HG03342 (cell line): ENCODE measurements around the gene NPEPL1.
"Not testable (repeated sequence)": the region's sequence is repeated elsewhere in the genome, so short reads cannot be mapped to it uniquely, and the experiment has no call there.

Experiments
- ATAC-seq: cut with Tn5 transposase; IDR thresholded peaks from one replicate; pipeline ENCODE4 v1.9.1; 2021; ENCODE audit warnings: mild to moderate bottlenecking, moderate library complexity; ENCODE audit not compliant: unreplicated experiment

The NPEPL1 gene, protein sequence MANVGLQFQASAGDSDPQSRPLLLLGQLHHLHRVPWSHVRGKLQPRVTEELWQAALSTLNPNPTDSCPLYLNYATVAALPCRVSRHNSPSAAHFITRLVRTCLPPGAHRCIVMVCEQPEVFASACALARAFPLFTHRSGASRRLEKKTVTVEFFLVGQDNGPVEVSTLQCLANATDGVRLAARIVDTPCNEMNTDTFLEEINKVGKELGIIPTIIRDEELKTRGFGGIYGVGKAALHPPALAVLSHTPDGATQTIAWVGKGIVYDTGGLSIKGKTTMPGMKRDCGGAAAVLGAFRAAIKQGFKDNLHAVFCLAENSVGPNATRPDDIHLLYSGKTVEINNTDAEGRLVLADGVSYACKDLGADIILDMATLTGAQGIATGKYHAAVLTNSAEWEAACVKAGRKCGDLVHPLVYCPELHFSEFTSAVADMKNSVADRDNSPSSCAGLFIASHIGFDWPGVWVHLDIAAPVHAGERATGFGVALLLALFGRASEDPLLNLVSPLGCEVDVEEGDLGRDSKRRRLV

DNA sequence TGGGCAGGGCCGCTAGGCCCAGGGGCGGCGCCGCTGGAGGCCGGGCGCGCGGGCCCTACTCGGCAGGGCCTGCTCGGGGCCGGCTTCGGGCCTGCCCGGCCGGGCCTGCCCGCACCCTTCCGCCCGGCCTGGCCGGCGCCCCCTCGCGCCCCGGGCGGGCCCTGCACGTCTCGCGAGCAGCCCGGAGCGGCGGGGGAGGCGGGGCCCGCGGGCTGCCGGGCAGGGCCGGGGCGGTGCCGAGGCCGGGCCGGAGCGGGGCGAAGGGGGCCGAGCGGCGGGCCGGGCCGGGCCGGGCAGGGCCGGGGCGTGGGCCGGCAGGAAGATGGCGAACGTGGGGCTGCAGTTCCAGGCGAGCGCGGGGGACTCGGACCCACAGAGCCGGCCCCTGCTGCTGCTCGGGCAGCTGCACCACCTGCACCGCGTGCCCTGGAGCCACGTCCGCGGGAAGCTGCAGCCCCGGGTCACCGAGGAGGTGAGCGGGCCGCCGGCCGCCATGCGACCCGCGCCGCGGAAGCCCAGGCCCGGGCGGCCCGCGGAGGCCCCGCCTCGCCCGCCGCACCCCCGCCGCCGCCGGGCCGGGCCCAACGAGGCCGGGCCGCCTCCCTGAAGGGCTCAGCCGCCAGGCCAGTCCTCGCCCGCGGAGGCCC is at the start of gene NPEPL1:
Gene NPEPL1, plus strand, starts transcription at position 222 of the 647 bp plus-strand sequence. Its CDS starts 101 bp downstream, at position 323.
- ATAC-seq, result peak; percentile 89

DNA sequence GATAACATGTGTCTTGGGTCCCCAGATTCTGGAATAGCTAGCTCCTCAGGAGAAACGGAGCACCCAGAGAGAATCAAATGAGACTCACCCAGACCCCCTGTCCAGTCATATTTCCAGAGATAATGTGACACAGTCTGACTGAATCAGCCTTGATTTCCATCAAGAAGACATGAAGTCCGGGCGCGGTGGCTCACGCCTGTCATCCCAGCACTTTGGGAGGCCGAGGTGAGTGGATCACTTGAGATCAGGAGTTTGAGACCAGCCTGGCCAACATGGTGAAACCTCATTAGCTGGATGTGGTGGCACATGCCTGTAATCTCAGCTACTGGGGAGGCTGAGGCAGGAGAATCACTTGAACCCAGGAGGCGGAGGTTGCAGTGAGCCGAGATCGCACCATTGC is 49.7 kb upstream of the NPEPL1 start:
- not testable (repeated sequence) for ATAC-seq

DNA sequence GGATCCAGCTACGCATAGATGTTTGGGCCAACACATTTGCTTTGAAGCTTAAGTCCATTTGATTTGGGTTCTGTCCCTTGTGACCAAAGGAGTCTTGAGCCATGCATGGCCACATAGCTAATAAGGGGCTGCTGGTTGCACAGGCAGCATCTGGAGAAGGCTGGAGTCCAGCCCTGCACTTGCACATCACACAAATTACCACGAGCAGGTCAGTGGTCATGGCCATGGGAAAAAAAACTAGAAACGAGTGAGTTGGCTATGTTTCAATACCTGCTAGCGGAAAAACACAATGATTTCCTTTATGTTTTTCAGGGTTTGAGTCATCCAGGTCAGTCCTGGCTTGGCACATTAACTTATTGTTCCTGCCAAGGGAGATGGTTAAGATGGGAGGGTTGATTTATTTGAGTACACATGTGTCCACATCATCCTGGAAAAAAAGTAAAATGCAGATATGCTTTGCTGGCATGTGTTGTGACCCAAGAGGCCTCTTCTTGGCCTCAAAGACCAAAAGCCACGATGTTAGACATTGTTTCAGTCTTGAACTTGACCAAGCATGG is 47.1 kb upstream of the NPEPL1 start:
- no peak for ATAC-seq

DNA sequence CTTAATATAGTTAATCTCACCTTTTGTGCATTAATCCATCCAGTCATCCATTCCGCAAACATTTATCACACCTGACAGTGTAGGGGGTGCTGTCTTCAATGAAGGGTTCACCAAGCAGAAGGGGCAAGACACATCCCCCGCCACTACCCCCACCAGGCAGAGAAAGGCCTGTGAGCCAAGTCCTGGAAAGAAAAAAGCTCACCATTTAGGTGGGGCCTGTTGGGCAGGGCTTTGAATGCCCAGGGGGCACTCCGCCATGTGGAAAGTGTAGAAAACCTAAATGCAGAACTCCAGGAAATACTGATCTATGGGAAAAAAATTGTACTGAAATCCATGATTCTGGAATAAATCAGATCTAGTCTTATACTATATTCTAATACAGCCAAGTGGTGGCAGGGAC is 46.3 kb upstream of the NPEPL1 start:
- ATAC-seq, result no peak

DNA sequence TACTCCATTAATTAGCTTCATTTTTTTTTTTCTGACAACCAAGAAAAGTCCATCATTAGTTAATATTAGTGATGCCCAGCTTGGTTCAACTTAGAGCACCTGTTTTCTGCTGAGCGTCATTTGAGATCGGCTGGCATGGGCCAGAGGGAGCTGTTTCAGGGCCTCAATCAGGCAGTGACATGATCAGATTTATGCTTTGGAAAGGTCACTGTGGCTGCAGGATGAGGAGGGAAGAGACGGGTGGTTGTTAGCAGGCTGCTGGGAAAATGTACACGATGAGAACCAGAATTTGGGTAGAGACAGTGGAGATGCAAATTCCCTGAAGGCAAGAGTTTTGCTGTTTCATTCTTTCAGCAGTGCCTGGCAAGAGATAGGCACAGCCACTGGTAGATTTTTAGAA is 45.9 kb upstream of the NPEPL1 start:
- ATAC-seq, result no peak

DNA sequence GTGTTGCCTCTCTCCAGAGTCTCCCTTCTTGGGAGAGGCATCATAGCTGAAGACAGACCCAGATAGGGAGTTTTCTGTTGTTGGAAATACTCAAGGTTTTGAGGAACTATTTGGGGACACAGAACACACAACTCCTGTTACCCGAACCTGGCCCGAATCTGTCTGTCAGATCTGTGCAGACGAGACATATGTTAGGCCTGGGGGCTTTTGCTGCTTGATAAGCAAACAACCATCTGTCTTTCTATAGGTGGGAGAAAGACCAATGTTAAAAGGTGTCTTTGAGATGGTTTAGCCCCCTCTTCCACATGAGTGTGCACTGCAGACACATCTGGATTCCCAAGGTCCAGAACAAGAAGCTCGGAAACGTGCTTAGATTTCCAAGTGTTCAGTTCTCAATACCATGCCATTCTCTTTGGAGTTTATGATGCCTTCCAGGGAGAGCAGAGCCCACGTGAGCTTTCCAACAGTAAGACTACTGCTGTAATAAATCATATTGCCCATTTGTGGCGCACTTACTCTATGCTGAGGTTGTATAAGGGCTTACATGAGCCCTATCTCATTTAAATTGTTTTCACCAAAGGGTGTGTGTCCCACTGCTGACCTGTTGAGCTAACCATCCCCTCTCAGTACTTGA is 45.3 kb upstream of the NPEPL1 start:
- ATAC-seq, result no peak

DNA sequence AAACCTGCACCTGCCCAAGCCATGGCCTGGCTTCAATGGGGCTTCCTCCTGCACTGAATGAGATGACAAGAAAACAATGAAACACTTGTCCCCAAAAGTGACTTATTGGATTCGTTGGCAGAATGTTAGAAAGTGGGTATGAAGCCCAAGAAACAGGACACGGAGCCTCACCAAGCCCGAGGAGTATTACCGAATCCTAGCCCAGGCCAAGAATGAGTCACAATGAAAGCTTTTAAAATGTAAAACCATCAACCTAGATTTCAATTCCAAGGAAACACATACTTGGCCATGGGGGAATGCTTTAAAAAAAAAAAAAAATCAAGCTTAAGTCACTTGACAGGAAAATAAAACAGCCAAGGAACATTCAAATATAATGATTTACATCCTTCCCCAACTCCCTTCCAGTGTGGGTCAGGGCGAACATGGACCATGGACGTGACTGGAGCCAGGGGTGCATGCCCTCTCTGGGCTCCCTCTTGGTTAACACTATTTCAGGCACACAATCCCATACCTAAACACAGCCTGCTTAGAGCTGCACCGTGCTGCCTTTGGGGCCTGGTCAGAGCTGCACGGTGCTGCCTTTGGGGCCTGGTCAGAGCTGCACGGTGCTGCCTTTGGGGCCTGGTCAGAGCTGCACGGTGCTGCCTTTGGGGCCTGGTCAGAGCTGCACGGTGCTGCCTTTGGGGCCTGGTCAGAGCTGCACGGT is 44.7 kb upstream of the NPEPL1 start:
- no peak for ATAC-seq

DNA sequence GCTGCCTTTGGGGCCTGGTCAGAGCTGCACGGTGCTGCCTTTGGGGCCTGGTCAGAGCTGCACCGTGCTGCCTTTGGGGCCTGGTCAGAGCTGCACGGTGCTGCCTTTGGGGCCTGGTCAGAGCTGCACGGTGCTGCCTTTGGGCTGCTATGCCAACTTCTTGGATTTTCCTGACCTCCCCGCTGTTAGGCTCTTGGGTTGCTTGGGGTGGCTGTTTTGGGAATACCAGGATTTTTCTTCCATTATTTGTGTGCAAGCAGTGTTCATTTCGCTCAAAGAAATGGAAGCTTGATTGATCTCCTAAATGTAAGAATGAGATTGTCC is 44.1 kb upstream of the NPEPL1 start:
- ATAC-seq, result not testable (repeated sequence)

DNA sequence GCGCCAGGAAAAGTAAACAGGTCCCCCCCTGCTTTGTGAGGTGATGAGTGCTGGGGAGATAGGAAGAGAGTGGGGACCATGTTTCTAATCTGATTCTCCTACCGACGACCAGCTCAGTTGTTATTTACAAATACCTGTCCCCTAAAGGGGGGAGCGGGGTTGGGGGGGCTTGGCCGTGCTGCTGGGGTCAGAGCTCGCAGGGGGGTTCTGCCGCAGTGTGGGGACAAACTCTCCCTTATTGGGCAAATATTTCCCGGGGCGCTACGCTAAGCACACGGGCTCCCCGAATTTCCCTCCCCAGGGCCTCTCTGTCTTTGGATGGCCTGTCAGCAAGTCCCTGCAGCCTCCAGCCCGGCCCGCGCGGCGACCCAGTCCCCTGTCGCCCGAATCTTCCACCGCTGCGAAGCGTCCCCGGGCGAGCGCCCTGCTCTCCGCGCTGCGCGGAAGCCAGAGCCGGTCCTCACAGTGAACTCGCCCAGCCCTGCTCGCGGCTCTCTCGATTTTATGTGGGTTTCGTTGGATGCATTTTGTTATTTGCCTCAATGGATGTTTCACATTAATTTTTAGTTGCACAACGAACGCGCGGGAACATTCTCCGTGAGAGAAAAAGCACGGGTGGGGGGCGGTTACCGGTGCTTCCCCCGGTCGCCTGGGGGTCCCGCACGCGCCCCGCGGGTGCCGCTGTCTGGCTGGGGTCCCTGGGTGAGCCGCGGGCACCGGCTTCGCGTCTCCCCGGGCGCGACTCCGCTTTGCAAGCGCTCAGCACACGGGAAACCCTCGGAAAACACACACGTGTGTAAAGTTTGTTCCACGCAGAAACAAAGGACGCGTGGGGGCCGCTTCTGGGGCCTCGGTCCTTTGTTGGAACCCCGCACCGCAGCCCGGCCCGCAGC is 43.1 kb upstream of the NPEPL1 start:
- no peak for ATAC-seq

DNA sequence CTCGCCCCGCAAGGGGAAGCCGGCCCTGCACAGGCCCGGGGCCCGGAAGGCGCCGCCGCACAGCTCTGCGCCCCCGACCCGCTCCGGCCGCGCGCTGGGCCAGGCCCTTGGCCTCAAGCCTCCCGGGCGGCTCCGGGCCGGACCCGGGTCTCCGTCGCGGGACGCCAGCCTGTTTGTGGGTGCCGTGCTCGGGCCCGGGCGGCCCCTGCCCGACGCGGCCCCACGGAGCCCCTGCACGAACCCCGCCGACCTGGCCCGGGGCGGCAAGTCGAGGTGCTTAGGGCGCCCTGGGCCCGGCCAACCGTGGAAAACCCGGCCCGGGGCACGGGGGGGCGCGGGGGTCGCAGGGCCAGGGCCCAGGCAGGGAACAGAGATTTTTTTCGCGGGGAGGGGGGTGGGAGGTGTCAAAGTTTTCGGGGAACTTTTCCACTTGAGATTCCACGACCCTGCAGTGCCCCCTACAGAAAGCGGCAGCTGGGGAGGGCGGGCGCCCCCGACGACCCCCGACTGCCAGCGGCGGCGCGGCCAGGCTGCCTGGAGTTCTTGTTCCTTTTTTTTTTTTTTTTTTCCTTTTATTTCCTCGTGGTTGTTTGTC is 42.3 kb upstream of the NPEPL1 start:
- ATAC-seq, result no peak

DNA sequence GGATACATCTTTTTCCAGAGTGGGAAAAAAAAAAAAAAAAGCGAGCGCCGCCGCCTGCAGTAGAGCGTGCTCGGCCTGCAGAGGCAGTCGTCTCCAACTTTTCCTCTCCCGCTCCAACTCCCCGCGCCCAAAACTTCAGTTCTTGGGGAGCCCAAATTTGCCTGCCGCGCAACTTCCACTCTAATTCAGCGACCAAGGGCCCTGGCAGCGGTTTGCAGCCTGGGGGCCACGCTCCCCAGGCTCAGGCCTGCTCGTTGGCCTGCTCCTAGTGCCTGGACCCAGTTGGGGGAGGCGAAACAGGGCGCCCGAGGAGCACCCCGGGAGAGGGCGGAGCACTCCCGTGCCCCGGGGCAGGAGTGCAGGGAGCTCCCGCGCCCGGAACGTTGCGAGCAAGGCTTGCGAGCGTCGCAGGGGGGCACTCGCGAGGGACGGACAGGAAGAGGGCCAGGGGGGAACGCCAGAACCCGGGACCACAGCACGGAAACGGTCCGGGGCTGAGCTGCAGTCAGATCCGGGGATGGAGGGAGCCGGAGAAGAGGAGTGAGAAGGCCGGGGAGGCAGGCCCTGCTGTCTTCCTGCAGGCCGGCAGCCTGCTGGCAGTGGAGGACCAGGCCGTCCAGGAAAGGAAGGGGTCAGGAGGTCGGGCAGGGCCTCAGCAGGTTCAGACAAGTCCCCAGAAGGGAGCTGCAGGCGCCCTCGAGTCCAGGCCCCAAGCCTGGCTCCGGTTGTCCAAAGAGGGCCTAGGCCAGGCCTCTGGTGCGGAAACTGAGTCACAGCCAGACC is 41.6 kb upstream of the NPEPL1 start, which contains the start of gene STX16:
Gene STX16, plus strand, starts transcription at position 508 of the 783 bp plus-strand sequence. CDS start 724 bp downstream, outside the sequence.
- ATAC-seq, result peak; percentile 54

DNA sequence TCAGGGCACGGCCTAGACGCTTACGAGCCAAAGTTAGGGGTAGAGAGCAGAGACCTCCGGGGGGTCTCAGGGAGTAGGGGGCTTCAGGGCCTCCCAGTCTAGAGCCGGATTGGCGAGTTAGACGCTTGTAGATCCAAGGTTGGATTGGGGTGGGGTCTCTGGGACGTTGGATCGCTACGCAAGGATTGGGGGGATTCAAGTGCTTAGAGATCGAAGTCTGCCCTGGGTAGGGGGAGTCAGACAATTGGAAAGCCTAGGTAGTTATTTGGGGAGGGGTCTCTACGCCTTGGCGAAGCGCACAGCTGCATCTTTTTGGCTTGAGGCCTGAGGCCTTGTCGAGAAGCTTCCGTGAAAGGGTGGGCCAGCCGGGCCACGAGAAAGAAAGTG is 41.0 kb upstream of the NPEPL1 start:
- no peak for ATAC-seq

DNA sequence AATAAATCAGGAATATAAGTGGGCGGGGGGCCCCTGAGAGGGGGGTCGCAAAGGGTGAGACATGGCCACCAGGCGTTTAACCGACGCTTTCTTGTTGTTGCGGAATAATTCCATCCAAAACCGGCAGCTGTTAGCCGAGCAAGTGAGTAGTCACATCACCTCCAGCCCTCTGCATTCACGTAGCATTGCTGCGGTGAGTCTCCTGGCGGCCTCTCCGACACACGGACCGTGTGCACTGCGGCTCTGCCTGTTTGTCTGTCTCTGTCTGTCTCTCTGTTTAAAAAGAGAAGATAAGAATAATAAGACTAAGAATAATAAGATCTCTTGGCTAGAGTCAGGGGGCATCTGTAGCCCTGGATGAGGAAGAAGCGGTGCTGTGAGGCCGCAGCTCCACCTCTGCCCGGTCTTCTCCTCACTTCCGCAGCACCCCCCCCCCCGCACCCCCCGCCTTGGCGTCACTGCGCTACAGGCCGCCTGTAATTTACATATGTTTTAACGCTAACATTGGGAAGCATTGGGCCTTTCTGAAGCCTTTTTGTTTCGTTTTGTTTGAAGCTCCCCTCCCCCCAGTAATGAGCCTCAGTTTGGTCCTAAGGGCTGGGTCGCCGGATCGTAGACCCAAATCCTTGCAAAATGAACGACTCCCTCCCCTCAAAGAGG is 40.5 kb upstream of the NPEPL1 start:
- ATAC-seq, result no peak

DNA sequence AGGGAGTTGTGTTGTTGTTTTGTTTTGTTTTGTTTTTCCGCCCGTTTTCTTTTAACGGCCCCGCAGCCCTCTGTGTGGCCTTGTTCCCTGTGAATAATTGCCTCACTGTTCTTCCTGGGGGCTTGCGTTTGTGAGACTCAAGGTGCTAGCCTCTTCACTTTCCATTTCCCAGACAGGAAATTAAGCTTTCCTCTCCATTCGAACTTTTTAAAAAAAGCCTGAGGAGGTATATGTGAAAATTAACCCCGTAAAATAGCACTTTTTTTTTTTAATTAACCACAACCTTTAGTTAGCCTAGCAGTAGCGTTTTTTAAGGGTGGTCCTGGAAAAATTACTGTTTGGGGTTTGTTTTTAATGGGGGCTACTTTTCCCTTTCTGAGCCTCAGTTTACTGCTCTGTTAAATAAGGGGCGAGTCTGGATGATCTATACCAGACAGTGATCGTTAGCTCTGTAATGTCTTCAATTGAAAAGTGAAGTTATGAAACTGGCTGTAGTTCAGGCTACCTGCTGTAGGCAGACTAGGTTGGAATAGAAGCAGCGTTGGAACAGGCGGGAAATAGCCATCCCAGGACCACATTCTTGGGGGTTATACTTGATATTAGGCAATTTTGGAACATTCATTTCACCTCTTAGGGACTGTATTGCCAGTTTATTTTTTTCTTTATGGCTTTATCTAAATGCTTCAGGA is 39.9 kb upstream of the NPEPL1 start:
- no peak for ATAC-seq

DNA sequence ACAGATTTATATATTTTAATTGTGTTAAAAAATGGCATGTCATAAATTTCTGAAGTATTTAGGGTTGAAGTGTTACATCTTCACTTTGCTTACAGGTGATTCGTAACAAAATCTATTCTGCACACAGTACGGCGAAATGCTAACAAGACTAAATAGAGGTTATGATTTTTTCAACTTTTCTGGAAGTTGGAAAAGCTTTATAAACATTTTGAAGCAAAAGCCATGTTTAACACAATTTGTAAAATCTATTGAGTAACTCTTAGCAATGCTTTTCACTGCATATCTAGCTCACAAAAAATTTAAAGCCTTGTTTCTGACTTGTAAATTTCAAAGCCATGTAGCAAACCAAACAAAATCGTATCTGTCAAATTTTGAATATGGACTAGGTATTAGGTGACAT is 38.3 kb upstream of the NPEPL1 start:
- ATAC-seq, result no peak

DNA sequence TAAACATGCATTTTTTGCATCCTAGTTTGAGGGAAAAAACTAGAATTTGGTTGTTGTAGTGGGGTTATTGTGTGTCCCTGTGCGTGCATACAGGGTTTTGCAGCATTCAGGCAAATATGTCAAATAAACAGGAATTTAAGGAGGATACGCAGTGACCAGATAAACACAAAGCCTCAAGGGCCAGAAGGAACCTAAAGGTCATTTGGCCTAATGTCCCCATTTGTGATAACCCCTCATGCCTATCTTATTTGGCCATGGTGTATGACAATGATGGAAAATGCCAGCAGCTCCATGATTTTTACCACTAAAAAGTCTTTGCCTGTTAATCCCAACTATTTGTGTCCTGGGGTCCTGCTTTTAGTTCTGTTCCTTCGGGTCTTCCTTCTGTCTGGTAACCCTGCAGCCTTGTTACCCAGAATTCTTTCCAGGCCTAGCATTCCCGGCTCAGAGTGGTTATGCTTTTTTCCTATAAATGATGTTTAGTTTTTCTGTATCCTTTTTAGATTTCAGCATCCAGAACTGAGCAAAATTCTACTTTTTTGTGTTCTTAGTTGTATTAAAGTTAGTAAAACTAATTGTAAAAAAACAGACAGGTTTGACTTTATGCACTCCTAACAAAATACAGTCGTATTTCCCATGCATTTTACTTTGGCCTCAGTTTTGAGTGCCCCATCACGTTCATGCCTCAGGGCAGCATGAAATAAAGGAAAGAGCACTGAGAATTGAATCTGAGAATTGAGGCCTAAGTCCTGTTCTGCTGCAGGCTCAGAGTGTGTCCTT is 37.1 kb upstream of the NPEPL1 start:
- no peak for ATAC-seq

DNA sequence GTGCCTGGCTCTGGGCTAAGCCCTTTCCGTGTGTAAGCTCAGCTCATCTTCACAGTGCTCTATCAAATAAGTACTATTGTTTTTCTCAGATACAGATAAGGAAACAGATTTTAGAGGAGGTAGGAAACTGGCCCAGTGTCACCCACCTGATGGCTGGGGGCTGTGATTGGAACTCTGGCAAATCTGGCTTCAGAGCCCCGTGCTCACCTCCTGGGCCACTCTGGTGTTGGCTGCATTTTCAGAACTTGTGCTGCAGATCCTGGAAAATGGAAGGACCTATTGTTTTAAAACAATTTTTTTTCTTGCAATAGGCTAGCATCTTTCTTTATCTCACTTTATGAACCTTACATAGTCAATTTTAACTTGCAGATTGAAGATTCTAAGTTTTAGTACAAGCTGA is 35.8 kb upstream of the NPEPL1 start:
- ATAC-seq, result no peak
